Measurements from ENCODE around the gene CD72.

- TF ChIP-seq CTCF (IDR thresholded peaks at IDR 0.05) (no peak), POLR2A (IDR thresholded peaks at IDR 0.05) (no peak)
Measured at GRCh38 chr9:35560625-35561337, 57.4 kb downstream of the CD72 start.

Measured in lower leg skin (tissue), 3 donors.